CD14-positive monocyte (primary cell): ENCODE data around the gene AADACL4. TPM values are rescaled to one million over a fixed set of nuclear protein-coding genes. Genes with fewer than 3 reads are reported as not detected.
A peak's percentile ranks its signal among the peaks of the same experiment; 100 is the strongest.

ENCODE experiments used
- DNase-seq, 3 donors: peaks; one replicate each; pipeline ENCODE4 v3.0.0-alpha.2; 2011 to 2022
- H2AFZ ChIP-seq: 2 replicates; pipeline ENCODE4 v1.6.0; 2012; ENCODE audit warnings: mild to moderate bottlenecking, low read depth, low read length, inconsistent platforms; ENCODE audit not compliant: insufficient read depth, poor library complexity, severe bottlenecking
- H3K27ac ChIP-seq, 2 donors: 1 replicate in 1 of 2; 2 replicates in 1 of 2; pipeline ENCODE4 v1.5.1; 2012 to 2013; ENCODE audit warnings: low read length in 2 of 2, control low read depth in 1 of 2, inconsistent platforms in 1 of 2, low read depth in 1 of 2, mild to moderate bottlenecking in 1 of 2
- H3K27me3 ChIP-seq, 2 donors: one replicate each; pipeline versions ENCODE4 v1.6.0 to v1.6.1; 2011 to 2013; ENCODE audit warnings: low read length in 2 of 2; ENCODE audit not compliant: control insufficient read depth in 2 of 2, insufficient read depth in 2 of 2
- H3K36me3 ChIP-seq, 2 donors: replicated peaks in 1 of 2; 1 replicate in 1 of 2; 2 replicates in 1 of 2; pipeline versions ENCODE4 v1.5.1 to v1.6.1; 2012 to 2013; ENCODE audit warnings: low read length in 2 of 2, control low read depth in 1 of 2, inconsistent platforms in 1 of 2, mild to moderate bottlenecking in 1 of 2; ENCODE audit not compliant: insufficient read depth in 2 of 2, control insufficient read depth in 1 of 2
- H3K4me1 ChIP-seq, 2 donors: 1 replicate in 1 of 2; 2 replicates in 1 of 2; pipeline versions ENCODE4 v1.5.1 to v1.6.1; 2012 to 2013; ENCODE audit warnings: low read length in 2 of 2, control low read depth in 1 of 2, inconsistent platforms in 1 of 2, mild to moderate bottlenecking in 1 of 2, moderate library complexity in 1 of 2; ENCODE audit not compliant: insufficient read depth in 2 of 2, control insufficient read depth in 1 of 2
- H3K4me2 ChIP-seq: replicated peaks from 2 replicates; pipeline ENCODE3; 2012; ENCODE audit warnings: low read length, moderate library complexity, mild to moderate bottlenecking; ENCODE audit not compliant: poor library complexity, severe bottlenecking; ENCODE audit errors: extremely low read depth
- H3K4me3 ChIP-seq, 3 experiments: fragments of 200-600 bp in 1 of 3; sonication (generic) in 1 of 3; replicated peaks in 1 of 3; 1 replicate in 2 of 3; 2 replicates in 1 of 3; pipeline ENCODE4 v1.5.1; 2011 to 2013; ENCODE audit warnings: low read length in 3 of 3, mild to moderate bottlenecking in 3 of 3, control low read depth in 2 of 3, low read depth in 2 of 3, inconsistent platforms in 1 of 3, moderate library complexity in 1 of 3
- H3K79me2 ChIP-seq: 2 replicates; pipeline ENCODE4 v1.6.0; 2012; ENCODE audit warnings: mild to moderate bottlenecking, control low read depth, inconsistent platforms, low read length, moderate library complexity; ENCODE audit not compliant: insufficient read depth
- H3K9ac ChIP-seq: 2 replicates; pipeline ENCODE4 v1.6.0; 2017; ENCODE audit warnings: low read length, mild to moderate bottlenecking; ENCODE audit not compliant: insufficient read depth, poor library complexity, severe bottlenecking
- H3K9me3 ChIP-seq, 2 donors: replicated peaks in 1 of 2; 1 replicate in 1 of 2; 2 replicates in 1 of 2; pipeline versions ENCODE4 v1.5.1 to v1.6.1; 2012 to 2013; ENCODE audit warnings: low read length in 2 of 2, control low read depth in 1 of 2; ENCODE audit not compliant: control insufficient read depth in 1 of 2, insufficient read depth in 1 of 2
- H4K20me1 ChIP-seq: 2 replicates; pipeline ENCODE4 v1.6.0; 2012; ENCODE audit warnings: mild to moderate bottlenecking, low read length, control low read depth, moderate library complexity; ENCODE audit not compliant: insufficient read depth
- H3K27ac Mint-ChIP-seq, 7 donors: one replicate each; pipeline ENCODE4 v1.8.0; 2020; ENCODE audit warnings: mild to moderate bottlenecking in 7 of 7, mixed read lengths in 7 of 7, moderate library complexity in 6 of 7, inconsistent platforms in 2 of 7
- H3K27me3 Mint-ChIP-seq, 3 donors: one replicate each; pipeline ENCODE4 v1.8.0; 2021 to 2022; ENCODE audit warnings: low read depth in 3 of 3, mild to moderate bottlenecking in 3 of 3, mixed read lengths in 3 of 3, moderate library complexity in 3 of 3, inconsistent platforms in 1 of 3
- H3K36me3 Mint-ChIP-seq, 2 donors: one replicate each; pipeline ENCODE4 v1.8.0; 2020; ENCODE audit warnings: mixed read lengths in 2 of 2, inconsistent platforms in 1 of 2, mild to moderate bottlenecking in 1 of 2
- H3K4me1 Mint-ChIP-seq: one replicate; pipeline ENCODE4 v1.8.0; 2020; ENCODE audit warnings: mild to moderate bottlenecking, mixed read lengths
- H3K4me3 Mint-ChIP-seq, 2 donors: one replicate each; pipeline ENCODE4 v1.8.0; 2020; ENCODE audit warnings: mild to moderate bottlenecking in 2 of 2, mixed read lengths in 2 of 2, moderate library complexity in 1 of 2
- H3K9me3 Mint-ChIP-seq, 7 donors: one replicate each; pipeline ENCODE4 v1.8.0; 2020 to 2022; ENCODE audit warnings: mixed read lengths in 7 of 7, mild to moderate bottlenecking in 6 of 7, moderate library complexity in 6 of 7, inconsistent platforms in 2 of 7
- CTCF ChIP-seq: fragments of 200-600 bp; IDR thresholded peaks from one replicate; pipeline ENCODE4 v1.8.0; 2022; ENCODE audit warnings: antibody characterized with exemption, mild to moderate bottlenecking
- WGBS: methylation state at CpG from one replicate; pipeline ENCODE4 v1.1.5; 2013; ENCODE audit warnings: missing lambda C conversion rate; ENCODE audit not compliant: insufficient coverage; 5-methylcytosine and 5-hydroxymethylcytosine counted together
- intact Hi-C, 2 donors: fragments of 100-400 bp; cut with micrococcal nuclease; formaldehyde crosslinking; loops; one replicate each; pipeline versions ENCODE4 v1.15.0 to v1.15.1; 2023
- polyA plus RNA-seq, 3 donors: library from polyadenylated mRNA; depleted of rRNA in 1 of 3; unstranded in 2 of 3; stranded (reverse) in 1 of 3; fragments of 300-500 nt in 2 of 3; fragments of >200 nt in 1 of 3; fragmentation: Illumina TruSeq in 2 of 3; gene quantifications; 1 replicate in 2 of 3; 2 replicates in 1 of 3; pipeline ENCODE4 v1.2.3, GENCODE V29; 2012 to 2021

AADACL4 gene
- polyA plus RNA-seq, 3 donors = not detected

- H2AFZ ChIP-seq = no peak overlapping the region
- Mint-ChIP-seq H3K27ac (peak overlapping the region in 3 of 7 donors; percentile 4 to 64 (median 10)), H3K4me1 (peaks cover 50% of the 10 kb centered on the region), H3K4me3 (peak overlapping the region in 1 of 2 donors; percentile 67), H3K9me3 (peaks cover 5 to 36% (median 16%) of the 10 kb centered on the region in 7 donors), H3K27me3 (peaks cover 0 to 3% (median 2%) of the 10 kb centered on the region in 3 donors), H3K36me3 (no peaks in the 10 kb centered on the region)
- H3K4me2 ChIP-seq = peak overlapping the region; percentile 33
- no peak overlapping the region for H3K9ac ChIP-seq
- WGBS = 39% methylated on average over 2 of the region's 8 CpGs
- H3K79me2 ChIP-seq = no peaks in the 10 kb centered on the region
- H3K36me3 ChIP-seq = no peaks in the 10 kb centered on the region
- H4K20me1 ChIP-seq = no peaks in the 10 kb centered on the region
- TF ChIP-seq CTCF = no peak
- intact Hi-C loops = no loop called here
- H3K4me1 ChIP-seq = peaks cover 49 to 52% of the 10 kb centered on the region in 2 donors
- H3K4me3 ChIP-seq = peak overlapping the region in 1 of 3 experiments; percentile 21
- no peak overlapping the region for H3K27ac ChIP-seq
- H3K9me3 ChIP-seq = peaks cover 15 to 18% of the 10 kb centered on the region in 2 donors
- DNase-seq = no peak
- no peaks in the 10 kb centered on the region for H3K27me3 ChIP-seq
Observed at GRCh38 chr1:12634156-12634555, 9.7 kb upstream of the AADACL4 start.

GRCh38 chr1:12634696-12635202, 9.1 kb upstream of the AADACL4 start:
- Histone ChIP-seq H2AFZ (no peak overlapping the region), H4K20me1 (no peaks in the 10 kb centered on the region), H3K9me3 (peaks cover 21 to 24% of the 10 kb centered on the region in 2 donors), H3K4me2 (no peak overlapping the region), H3K79me2 (no peaks in the 10 kb centered on the region), H3K36me3 (no peaks in the 10 kb centered on the region), H3K27ac (no peak overlapping the region), H3K9ac (no peak overlapping the region), H3K4me1 (peaks cover 46% of the 10 kb centered on the region in 2 donors), H3K27me3 (no peaks in the 10 kb centered on the region), H3K4me3 (peak overlapping the region in 1 of 3 experiments; percentile 21)
- intact Hi-C loops = no loop called here
- peaks cover 44% of the 10 kb centered on the region for H3K4me1 Mint-ChIP-seq
- no peak for DNase-seq
- H3K27me3 Mint-ChIP-seq = peaks cover 0 to 2% (median 0%) of the 10 kb centered on the region in 3 donors
- TF ChIP-seq CTCF = no peak
- 77% methylated on average over 8 of the region's 18 CpGs for WGBS
- no peak overlapping the region for H3K27ac Mint-ChIP-seq
- H3K36me3 Mint-ChIP-seq = no peaks in the 10 kb centered on the region
- H3K9me3 Mint-ChIP-seq = peaks cover 11 to 42% (median 22%) of the 10 kb centered on the region in 7 donors
- H3K4me3 Mint-ChIP-seq = no peak overlapping the region
